Measurements from ENCODE around the gene UBASH3B. TPM values are rescaled to one million over a fixed set of nuclear protein-coding genes. Genes with fewer than 3 reads are reported as not detected.

The UBASH3B gene
- total RNA-seq, 1 donor from 2014 or later: 64.6 TPM

GRCh38 chr11:122634501-122634900 is 21.0 kb upstream of the UBASH3B start:
- no peak for TF ChIP-seq CTCF (conservative IDR thresholded peaks at IDR 0.05; ENCODE audit: low read depth, low read length)
- H3K4me3 ChIP-seq (ENCODE audit: low read depth, low read length): no peak overlapping the region
- no peak for DNase-seq (ENCODE audit: low read depth)

GRCh38 chr11:122637541-122637940 is 18.0 kb upstream of the UBASH3B start:
- no peak for TF ChIP-seq CTCF (conservative IDR thresholded peaks at IDR 0.05; ENCODE audit: low read depth, low read length)
- no peak overlapping the region for H3K4me3 ChIP-seq (ENCODE audit: low read depth, low read length)
- no peak for DNase-seq (ENCODE audit: low read depth)

- H3K4me3 ChIP-seq (ENCODE audit: low read depth, low read length): no peak overlapping the region
- no peak for TF ChIP-seq CTCF (conservative IDR thresholded peaks at IDR 0.05; ENCODE audit: low read depth, low read length)
- DNase-seq (ENCODE audit: low read depth): peak; percentile 96
Measured at GRCh38 chr11:122642472-122642922, 13.0 kb upstream of the UBASH3B start.

- no peak for TF ChIP-seq CTCF (conservative IDR thresholded peaks at IDR 0.05; ENCODE audit: low read depth, low read length)
- no peak for DNase-seq (ENCODE audit: low read depth)
- no peak overlapping the region for H3K4me3 ChIP-seq (ENCODE audit: low read depth, low read length)
Measured at GRCh38 chr11:122642971-122643370, 12.6 kb upstream of the UBASH3B start.

GRCh38 chr11:122645847-122646246 is 9.7 kb upstream of the UBASH3B start:
- TF ChIP-seq CTCF (conservative IDR thresholded peaks at IDR 0.05; ENCODE audit: low read depth, low read length): no peak
- H3K4me3 ChIP-seq (ENCODE audit: low read depth, low read length): no peak overlapping the region
- DNase-seq (ENCODE audit: low read depth): peak; percentile 77

- TF ChIP-seq CTCF (conservative IDR thresholded peaks at IDR 0.05; ENCODE audit: low read depth, low read length): no peak
- DNase-seq (ENCODE audit: low read depth): no peak
- no peak overlapping the region for H3K4me3 ChIP-seq (ENCODE audit: low read depth, low read length)
Measured at GRCh38 chr11:122646549-122647340, 8.8 kb upstream of the UBASH3B start.

Measured in epithelial cell of proximal tubule (primary cell).